Measurements from ENCODE around the gene PCNX1. TPM values are rescaled to one million over a fixed set of nuclear protein-coding genes. Genes with fewer than 3 reads are reported as not detected.
A peak's percentile ranks its signal among the peaks of the same experiment; 100 is the strongest.
"Not testable (repeated sequence)": the region's sequence is repeated elsewhere in the genome, so short reads cannot be mapped to it uniquely, and the experiment has no call there.

Gene PCNX1
- total RNA-seq, 1 donor, result 51.0 TPM

GRCh38 chr14:71060825-71061455 is 153.7 kb downstream of the PCNX1 start:
- TF ChIP-seq CTCF (IDR thresholded peaks at IDR 0.05; ENCODE audit: extremely low read depth, low read depth, low read length), result no peak
- H3K27ac ChIP-seq (ENCODE audit: low read depth, low read length), result peak overlapping the region; percentile 55

GRCh38 chr14:71061458-71061857 is 154.2 kb downstream of the PCNX1 start:
- H4K20me1 ChIP-seq (ENCODE audit: insufficient read depth, low read length), result peaks cover 3% of the 10 kb centered on the region
- no peak for DNase-seq (ENCODE audit: insufficient read length, low spot score, missing footprints)
- peaks cover 24% of the 10 kb centered on the region for H3K4me1 ChIP-seq (ENCODE audit: insufficient read depth, low read length)
- H3K36me3 ChIP-seq (ENCODE audit: insufficient read depth, low read length), result peaks cover 26% of the 10 kb centered on the region
- H3K27ac ChIP-seq (ENCODE audit: low read depth, low read length), result peak overlapping the region; percentile 55
- H3K79me2 ChIP-seq (ENCODE audit: insufficient read depth, low read length), result peaks cover 4% of the 10 kb centered on the region
- no peaks in the 10 kb centered on the region for H3K9me3 ChIP-seq (ENCODE audit: low read depth, low read length)
- H3K4me2 ChIP-seq (ENCODE audit: insufficient read depth, low read length), result no peak overlapping the region
- no peak for TF ChIP-seq CTCF (IDR thresholded peaks at IDR 0.05; ENCODE audit: extremely low read depth, low read depth, low read length)
- H2AFZ ChIP-seq (ENCODE audit: low read length), result no peak overlapping the region
- no peak overlapping the region for H3K4me3 ChIP-seq (ENCODE audit: insufficient read depth, low read length)
- no peaks in the 10 kb centered on the region for H3K27me3 ChIP-seq (ENCODE audit: insufficient read depth, low read length)

More at GRCh38 chr14:71060825-71061455, 153.7 kb downstream of the PCNX1 start:
- Histone ChIP-seq H2AFZ (ENCODE audit: low read length) (no peak overlapping the region), H3K27me3 (ENCODE audit: insufficient read depth, low read length) (no peaks in the 10 kb centered on the region), H3K79me2 (ENCODE audit: insufficient read depth, low read length) (peaks cover 4% of the 10 kb centered on the region), H3K36me3 (ENCODE audit: insufficient read depth, low read length) (peaks cover 27% of the 10 kb centered on the region), H3K4me1 (ENCODE audit: insufficient read depth, low read length) (peaks cover 24% of the 10 kb centered on the region), H3K4me2 (ENCODE audit: insufficient read depth, low read length) (no peak overlapping the region), H4K20me1 (ENCODE audit: insufficient read depth, low read length) (peaks cover 3% of the 10 kb centered on the region), H3K9me3 (ENCODE audit: low read depth, low read length) (no peaks in the 10 kb centered on the region), H3K4me3 (ENCODE audit: insufficient read depth, low read length) (no peak overlapping the region)
- DNase-seq (ENCODE audit: insufficient read length, low spot score, missing footprints), result no peak

- Histone ChIP-seq H3K27ac (ENCODE audit: low read depth, low read length) (no peak overlapping the region), H3K4me2 (ENCODE audit: insufficient read depth, low read length) (peak overlapping the region; percentile 15), H3K36me3 (ENCODE audit: insufficient read depth, low read length) (peaks cover 20% of the 10 kb centered on the region), H2AFZ (ENCODE audit: low read length) (no peak overlapping the region), H3K27me3 (ENCODE audit: insufficient read depth, low read length) (no peaks in the 10 kb centered on the region), H3K4me3 (ENCODE audit: insufficient read depth, low read length) (no peak overlapping the region), H4K20me1 (ENCODE audit: insufficient read depth, low read length) (peaks cover 3% of the 10 kb centered on the region), H3K9me3 (ENCODE audit: low read depth, low read length) (no peaks in the 10 kb centered on the region), H3K4me1 (ENCODE audit: insufficient read depth, low read length) (peaks cover 24% of the 10 kb centered on the region), H3K79me2 (ENCODE audit: insufficient read depth, low read length) (peaks cover 7% of the 10 kb centered on the region)
- no peak for TF ChIP-seq CTCF (IDR thresholded peaks at IDR 0.05; ENCODE audit: extremely low read depth, low read depth, low read length)
- no peak for DNase-seq (ENCODE audit: insufficient read length, low spot score, missing footprints)
Observed at GRCh38 chr14:71062581-71063303, 155.5 kb downstream of the PCNX1 start.

GRCh38 chr14:71063351-71063750 is 156.1 kb downstream of the PCNX1 start:
- H3K9me3 ChIP-seq (ENCODE audit: low read depth, low read length), result no peaks in the 10 kb centered on the region
- H4K20me1 ChIP-seq (ENCODE audit: insufficient read depth, low read length), result peaks cover 3% of the 10 kb centered on the region

GRCh38 chr14:71064747-71065146 is 157.5 kb downstream of the PCNX1 start:
- H3K4me1 ChIP-seq (ENCODE audit: insufficient read depth, low read length), result peaks cover 29% of the 10 kb centered on the region
- not testable (repeated sequence) for H3K27me3 ChIP-seq (ENCODE audit: insufficient read depth, low read length); H3K27ac ChIP-seq (ENCODE audit: low read depth, low read length); H3K9me3 ChIP-seq (ENCODE audit: low read depth, low read length); H4K20me1 ChIP-seq (ENCODE audit: insufficient read depth, low read length); H3K36me3 ChIP-seq (ENCODE audit: insufficient read depth, low read length); H3K4me3 ChIP-seq (ENCODE audit: insufficient read depth, low read length); DNase-seq (ENCODE audit: insufficient read length, low spot score, missing footprints); H2AFZ ChIP-seq (ENCODE audit: low read length); H3K4me2 ChIP-seq (ENCODE audit: insufficient read depth, low read length); H3K79me2 ChIP-seq (ENCODE audit: insufficient read depth, low read length)

More at GRCh38 chr14:71063351-71063750, 156.1 kb downstream of the PCNX1 start:
- peak overlapping the region; percentile 15 for H3K4me2 ChIP-seq (ENCODE audit: insufficient read depth, low read length)
- H3K79me2 ChIP-seq (ENCODE audit: insufficient read depth, low read length), result peaks cover 7% of the 10 kb centered on the region
- peaks cover 15% of the 10 kb centered on the region for H3K36me3 ChIP-seq (ENCODE audit: insufficient read depth, low read length)
- H3K4me1 ChIP-seq (ENCODE audit: insufficient read depth, low read length), result peaks cover 24% of the 10 kb centered on the region
- no peak for TF ChIP-seq CTCF (IDR thresholded peaks at IDR 0.05; ENCODE audit: extremely low read depth, low read depth, low read length)
- H3K27ac ChIP-seq (ENCODE audit: low read depth, low read length), result no peak overlapping the region
- DNase-seq (ENCODE audit: insufficient read length, low spot score, missing footprints), result no peak
- no peaks in the 10 kb centered on the region for H3K27me3 ChIP-seq (ENCODE audit: insufficient read depth, low read length)
- H3K4me3 ChIP-seq (ENCODE audit: insufficient read depth, low read length), result no peak overlapping the region
- H2AFZ ChIP-seq (ENCODE audit: low read length), result no peak overlapping the region
